HG03575 (cell line): Measurements from ENCODE around the gene NOD1.
"Not testable (repeated sequence)": the region's sequence is repeated elsewhere in the genome, so short reads cannot be mapped to it uniquely, and the experiment has no call there.

ENCODE experiments used
- ATAC-seq: cut with Tn5 transposase; IDR thresholded peaks from one replicate; pipeline ENCODE4 v1.9.1; 2021; ENCODE audit not compliant: unreplicated experiment, insufficient number of reproducible peaks, low FRiP score; ENCODE audit errors: extremely low read depth

NOD1 gene

GRCh38 chr7:30478349-30479201 is at the start of gene NOD1:
Gene NOD1 (minus strand): TSS chr7:30478784. CDS start chr7:30456921, 21,863 bp downstream.
- ATAC-seq, result no peak

GRCh38 chr7:30527297-30527696 is 48.7 kb upstream of the NOD1 start:
- not testable (repeated sequence) for ATAC-seq

GRCh38 chr7:30526163-30526562 is 47.6 kb upstream of the NOD1 start:
- ATAC-seq, result no peak

- ATAC-seq, result no peak
Observed at GRCh38 chr7:30525429-30525828, 46.8 kb upstream of the NOD1 start.

GRCh38 chr7:30524545-30524944 is 46.0 kb upstream of the NOD1 start:
- no peak for ATAC-seq

GRCh38 chr7:30523466-30523865 is 44.9 kb upstream of the NOD1 start:
- no peak for ATAC-seq

GRCh38 chr7:30522159-30522558 is 43.6 kb upstream of the NOD1 start:
- no peak for ATAC-seq

GRCh38 chr7:30521532-30521931 is 42.9 kb upstream of the NOD1 start:
- ATAC-seq, result no peak

GRCh38 chr7:30519122-30519521 is 40.5 kb upstream of the NOD1 start:
- ATAC-seq, result no peak

GRCh38 chr7:30515761-30516160 is 37.2 kb upstream of the NOD1 start:
- no peak for ATAC-seq

GRCh38 chr7:30514776-30515175 is 36.2 kb upstream of the NOD1 start:
- no peak for ATAC-seq

GRCh38 chr7:30514177-30514576 is 35.6 kb upstream of the NOD1 start:
- no peak for ATAC-seq

- ATAC-seq, result no peak
Observed at GRCh38 chr7:30513762-30514161, 35.2 kb upstream of the NOD1 start.

GRCh38 chr7:30511973-30512662 is 33.5 kb upstream of the NOD1 start:
- no peak for ATAC-seq

- ATAC-seq, result no peak
Observed at GRCh38 chr7:30511494-30511893, 32.9 kb upstream of the NOD1 start.

GRCh38 chr7:30510124-30511075 is 31.8 kb upstream of the NOD1 start:
- no peak for ATAC-seq

- ATAC-seq, result not testable (repeated sequence)
Observed at GRCh38 chr7:30509171-30509857, 30.7 kb upstream of the NOD1 start.

- ATAC-seq, result not testable (repeated sequence)
Observed at GRCh38 chr7:30507346-30507900, 28.8 kb upstream of the NOD1 start.
